Kasumi-1 (cell line): ENCODE results near the gene PCNT.

Source experiments
- DNase-seq, 2 experiments: peaks; one replicate each; lab custom pipeline; 2025; lab: John Stamatoyannopoulos, UW

PCNT gene

GRCh38 chr21:46409641-46410406 is 85.9 kb downstream of the PCNT start:
- no peak for DNase-seq

- DNase-seq, result no peak
Measured at GRCh38 chr21:46410516-46410915, 86.6 kb downstream of the PCNT start.

- no peak for DNase-seq
Measured at GRCh38 chr21:46411236-46411635, 87.3 kb downstream of the PCNT start.

GRCh38 chr21:46411691-46412090 is 87.7 kb downstream of the PCNT start:
- DNase-seq, result no peak

GRCh38 chr21:46412521-46413364 is 88.8 kb downstream of the PCNT start:
- DNase-seq, result no peak

- no peak for DNase-seq
Measured at GRCh38 chr21:46413365-46413696, 89.4 kb downstream of the PCNT start.

- DNase-seq, result no peak
Measured at GRCh38 chr21:46414965-46415275, 91.0 kb downstream of the PCNT start.

GRCh38 chr21:46416551-46416950 is 92.6 kb downstream of the PCNT start:
- no peak for DNase-seq

GRCh38 chr21:46418265-46418946 is 94.5 kb downstream of the PCNT start:
- no peak for DNase-seq

GRCh38 chr21:46420241-46421190 is 96.6 kb downstream of the PCNT start:
- DNase-seq, result no peak

- no peak for DNase-seq
Measured at GRCh38 chr21:46421191-46421750, 97.3 kb downstream of the PCNT start.

- no peak for DNase-seq
Measured at GRCh38 chr21:46421756-46422555, 98.0 kb downstream of the PCNT start.

GRCh38 chr21:46422636-46423241 is 98.8 kb downstream of the PCNT start:
- no peak for DNase-seq

- no peak for DNase-seq
Measured at GRCh38 chr21:46423546-46424038, 99.6 kb downstream of the PCNT start.

- DNase-seq, result no peak
Measured at GRCh38 chr21:46424039-46424591, 100.2 kb downstream of the PCNT start.

GRCh38 chr21:46424621-46425020 is 100.7 kb downstream of the PCNT start:
- no peak for DNase-seq

GRCh38 chr21:46425041-46425440 is 101.1 kb downstream of the PCNT start:
- DNase-seq, result no peak

GRCh38 chr21:46425571-46425970 is 101.6 kb downstream of the PCNT start:
- no peak for DNase-seq

GRCh38 chr21:46426313-46427046 is 102.5 kb downstream of the PCNT start:
- no peak for DNase-seq
